Activated CD8-positive, alpha-beta T cell treated with anti-CD3 and anti-CD28 coated beads for 36 hours (primary cell): ENCODE data around the gene POP7. TPM values are rescaled to one million over a fixed set of nuclear protein-coding genes. Genes with fewer than 3 reads are reported as not detected.
A peak's percentile ranks its signal among the peaks of the same experiment; 100 is the strongest.

Experiments used
- ATAC-seq: fragments of 200-7000 bp; cut with Tn5 transposase; one replicate; pipeline ENCODE4 v1.10.0; 2021; ENCODE audit warnings: mild to moderate bottlenecking, moderate library complexity
- CTCF ChIA-PET: fragments of 350-600 bp; sonication (Branson Sonifier 250); formaldehyde crosslinking; loops from one replicate; lab custom pipeline; 2021; ENCODE audit warnings: antibody characterized with exemption; lab: Charles Lee
- POLR2A ChIA-PET: fragments of 350-600 bp; sonication (Branson Sonifier 250); formaldehyde crosslinking; loops from one replicate; lab custom pipeline; 2021; ENCODE audit warnings: antibody characterized with exemption; lab: Charles Lee
- DNase-seq: peaks from one replicate; pipeline ENCODE4 v3.0.0-alpha.2; 2020
- H3K27ac Mint-ChIP-seq: one replicate; pipeline ENCODE4 v1.8.0; 2021; ENCODE audit warnings: mild to moderate bottlenecking, mixed read lengths
- H3K27me3 Mint-ChIP-seq: one replicate; pipeline ENCODE4 v1.8.0; 2021; ENCODE audit warnings: mixed read lengths
- H3K36me3 Mint-ChIP-seq: one replicate; pipeline ENCODE4 v1.8.0; 2021; ENCODE audit warnings: low read depth, mixed read lengths
- H3K4me1 Mint-ChIP-seq: one replicate; pipeline ENCODE4 v1.8.0; 2021; ENCODE audit warnings: low read depth, mixed read lengths
- H3K4me3 Mint-ChIP-seq: one replicate; pipeline ENCODE4 v1.8.0; 2021; ENCODE audit warnings: mild to moderate bottlenecking, moderate library complexity, mixed read lengths
- H3K9me3 Mint-ChIP-seq: one replicate; pipeline ENCODE4 v1.8.0; 2021; ENCODE audit warnings: mixed read lengths
- intact Hi-C: fragments of 100-400 bp; cut with micrococcal nuclease; formaldehyde crosslinking; loops from one replicate; pipeline ENCODE4 v1.10.0; 2022
- total RNA-seq, 2 experiments: library from RNA; stranded (reverse); gene quantifications; one replicate each; pipeline ENCODE4 v1.2.3, GENCODE V29; 2021
- TF ChIP-seq, protein P1 (sequence below): fragments of 200-600 bp; IDR thresholded peaks from one replicate; pipeline ENCODE4 v1.8.0; 2022; ENCODE audit warnings: antibody characterized with exemption, mild to moderate bottlenecking

Gene POP7
- total RNA-seq, 2 experiments from 2014 or later, result 47.4 to 48.1 TPM

DNA sequence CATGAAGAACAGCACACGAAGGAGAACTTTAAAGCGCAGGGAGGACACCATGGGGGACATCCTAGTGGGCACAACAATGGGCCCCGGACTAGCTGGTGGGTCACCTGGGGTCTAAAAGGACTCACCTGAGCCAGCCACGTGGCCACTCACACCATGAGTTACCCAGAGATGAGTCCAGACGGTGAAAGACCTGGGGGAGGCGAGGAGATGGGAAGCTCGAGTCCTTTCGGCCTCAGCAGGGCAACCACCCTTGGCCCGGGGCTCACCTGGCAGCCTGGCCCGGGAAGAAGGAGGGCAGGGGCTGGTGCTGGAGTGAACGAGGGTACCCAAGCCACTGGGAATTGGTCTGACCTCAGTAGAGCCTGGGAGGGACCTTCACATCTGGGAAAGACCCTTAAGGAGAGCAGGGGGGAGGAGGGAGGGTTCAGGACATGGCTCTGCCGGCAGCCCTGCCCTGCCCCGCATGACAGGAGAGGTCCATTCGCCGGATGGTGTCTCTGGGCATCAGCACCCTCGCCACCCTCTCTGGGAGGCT is 17.5 kb upstream of the POP7 start:
- H3K36me3 Mint-ChIP-seq, result peaks cover 18% of the 10 kb centered on the region
- H3K27me3 Mint-ChIP-seq, result no peaks in the 10 kb centered on the region
- POLR2A ChIA-PET, result interaction anchor here (1.4 to 8.3 kb wide), 2 partner anchors 11 to 219 kb away, joined by 3 to 94 read pairs; no protein-coding TSS in a partner anchor
- ATAC-seq (no peak), DNase-seq (no peak)
- H3K4me1 Mint-ChIP-seq, result peaks cover 41% of the 10 kb centered on the region
- H3K9me3 Mint-ChIP-seq, result no peaks in the 10 kb centered on the region
- TF ChIP-seq, protein P1, sequence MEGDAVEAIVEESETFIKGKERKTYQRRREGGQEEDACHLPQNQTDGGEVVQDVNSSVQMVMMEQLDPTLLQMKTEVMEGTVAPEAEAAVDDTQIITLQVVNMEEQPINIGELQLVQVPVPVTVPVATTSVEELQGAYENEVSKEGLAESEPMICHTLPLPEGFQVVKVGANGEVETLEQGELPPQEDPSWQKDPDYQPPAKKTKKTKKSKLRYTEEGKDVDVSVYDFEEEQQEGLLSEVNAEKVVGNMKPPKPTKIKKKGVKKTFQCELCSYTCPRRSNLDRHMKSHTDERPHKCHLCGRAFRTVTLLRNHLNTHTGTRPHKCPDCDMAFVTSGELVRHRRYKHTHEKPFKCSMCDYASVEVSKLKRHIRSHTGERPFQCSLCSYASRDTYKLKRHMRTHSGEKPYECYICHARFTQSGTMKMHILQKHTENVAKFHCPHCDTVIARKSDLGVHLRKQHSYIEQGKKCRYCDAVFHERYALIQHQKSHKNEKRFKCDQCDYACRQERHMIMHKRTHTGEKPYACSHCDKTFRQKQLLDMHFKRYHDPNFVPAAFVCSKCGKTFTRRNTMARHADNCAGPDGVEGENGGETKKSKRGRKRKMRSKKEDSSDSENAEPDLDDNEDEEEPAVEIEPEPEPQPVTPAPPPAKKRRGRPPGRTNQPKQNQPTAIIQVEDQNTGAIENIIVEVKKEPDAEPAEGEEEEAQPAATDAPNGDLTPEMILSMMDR, result no peak
- CTCF ChIA-PET, result interaction anchor here (1.2 to 10.1 kb wide), 5 partner anchors 9 to 124 kb away, joined by 3 to 162 read pairs (median 4); partner anchors contain the start of gene POP7
- H3K4me3 Mint-ChIP-seq, result no peak overlapping the region
- intact Hi-C loops, result no loop called here
- peak overlapping the region; percentile 53 for H3K27ac Mint-ChIP-seq

DNA sequence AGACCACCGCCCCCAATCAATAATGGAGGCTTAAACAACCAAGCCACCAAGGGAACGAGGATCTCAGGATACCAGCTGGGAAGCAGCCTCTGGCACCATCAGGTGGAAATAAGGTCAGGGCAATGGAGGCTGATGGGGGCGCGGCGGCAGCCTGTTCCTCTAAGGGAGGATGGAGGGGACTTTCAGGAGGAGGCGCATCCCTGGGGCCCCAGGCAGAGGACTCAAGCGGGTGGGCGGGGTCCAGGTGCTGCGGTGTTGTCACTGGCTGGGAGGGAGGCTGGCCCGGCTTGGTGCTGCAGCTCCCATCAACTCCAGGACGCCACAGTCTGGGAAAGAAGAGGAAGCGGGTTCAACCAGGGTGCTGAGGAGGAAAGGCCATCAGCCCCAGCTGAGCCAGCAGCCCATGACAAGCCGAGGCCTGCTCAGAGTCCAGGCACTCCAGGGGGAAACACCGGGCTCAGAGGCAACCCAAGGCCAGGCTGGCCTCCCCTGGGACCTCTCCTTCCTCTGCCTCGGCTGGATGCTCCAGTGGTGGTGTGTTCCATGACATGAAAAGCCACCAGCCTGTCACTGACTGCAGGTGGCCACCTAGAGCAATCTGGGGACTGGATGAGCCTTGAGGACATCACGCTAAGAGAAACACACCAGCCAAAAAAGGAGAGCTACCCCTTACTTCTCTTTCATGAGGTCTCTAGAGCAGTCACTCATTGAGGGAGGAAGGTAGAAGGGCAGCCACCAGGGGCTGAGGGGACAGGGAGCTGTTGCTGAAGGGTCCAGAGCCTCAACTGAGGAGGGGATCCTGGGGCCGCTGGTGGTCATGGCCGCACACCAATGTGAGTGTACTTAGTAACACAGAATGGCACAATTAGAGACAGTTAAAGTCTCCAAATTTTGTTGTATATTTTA is 16.4 kb upstream of the POP7 start:
- H3K36me3 Mint-ChIP-seq, result peaks cover 17% of the 10 kb centered on the region
- POLR2A ChIA-PET, result interaction anchor here (1.4 to 8.3 kb wide), 3 partner anchors 12 to 220 kb away, joined by 3 to 94 read pairs (median 7); no protein-coding TSS in a partner anchor
- no peak overlapping the region for H3K4me3 Mint-ChIP-seq

GRCh38 chr7:100691676-100692577 is 14.0 kb upstream of the POP7 start:
- H3K27ac Mint-ChIP-seq, result peak overlapping the region; percentile 91
- peak overlapping the region; percentile 88 for H3K4me3 Mint-ChIP-seq
- DNase-seq, result peak; percentile 88
- TF ChIP-seq, protein P1, result peak; percentile 90
- intact Hi-C loops, result loop anchor here (10.0 kb wide), 1 partner anchor 217 kb away; the partner anchor contains the start of gene TSC22D4
- ChIA-PET CTCF (interaction anchor here (0.6 to 10.1 kb wide), 30 partner anchors 13 to 254 kb away, joined by 3 to 162 read pairs (median 4); partner anchors contain the start of genes ACTL6B, FBXO24, GNB2 and LRCH4), POLR2A (interaction anchor here (0.6 to 8.3 kb wide), 12 partner anchors 9 to 183 kb away, joined by 3 to 94 read pairs (median 4); partner anchors contain the start of genes MOSPD3, POP7 and SRRT)
- peaks cover 54% of the 10 kb centered on the region for H3K4me1 Mint-ChIP-seq
- peaks cover 13% of the 10 kb centered on the region for H3K36me3 Mint-ChIP-seq
- H3K9me3 Mint-ChIP-seq, result no peaks in the 10 kb centered on the region
- ATAC-seq, result peak; percentile 77
- H3K27me3 Mint-ChIP-seq, result no peaks in the 10 kb centered on the region

More for the DNA sequence above, 16.4 kb upstream of the POP7 start:
- ATAC-seq, result no peak
- CTCF ChIA-PET, result interaction anchor here (1.2 to 10.1 kb wide), 8 partner anchors 10 to 162 kb away, joined by 3 to 162 read pairs (median 16); partner anchors contain the start of genes FBXO24, LRCH4, MOSPD3 and POP7
- TF ChIP-seq, protein P1, result no peak
- peaks cover 41% of the 10 kb centered on the region for H3K4me1 Mint-ChIP-seq
- H3K27me3 Mint-ChIP-seq, result no peaks in the 10 kb centered on the region
- H3K27ac Mint-ChIP-seq, result peak overlapping the region; percentile 13
- intact Hi-C loops, result loop anchor here (10.0 kb wide), 1 partner anchor 215 kb away; the partner anchor contains the start of gene TSC22D4
- no peaks in the 10 kb centered on the region for H3K9me3 Mint-ChIP-seq
- DNase-seq, result no peak

DNA sequence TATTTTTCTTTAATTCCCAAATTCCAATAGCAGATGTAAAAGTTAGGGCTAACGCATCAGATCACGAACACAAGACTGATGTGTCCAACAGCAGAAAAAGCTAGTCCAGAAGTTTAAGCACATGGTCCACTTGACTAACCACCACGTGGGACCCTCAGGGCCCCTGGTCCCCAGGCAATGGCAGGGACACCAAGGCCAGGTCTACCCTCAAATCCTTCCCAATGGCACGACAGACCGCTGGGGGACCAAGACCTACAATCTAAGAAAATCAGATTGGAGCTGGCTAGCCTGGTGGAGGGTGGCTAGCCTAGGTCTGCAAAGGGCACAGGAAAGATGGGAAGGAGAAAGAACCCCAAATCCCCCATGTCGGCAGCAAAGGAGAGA is 13.4 kb upstream of the POP7 start:
- ChIA-PET POLR2A (interaction anchor here (1.0 to 8.3 kb wide), 7 partner anchors 10 to 122 kb away, joined by 3 to 94 read pairs (median 6); partner anchors contain the start of gene POP7), CTCF (interaction anchor here (0.6 to 10.1 kb wide), 19 partner anchors 12 to 160 kb away, joined by 3 to 162 read pairs (median 6); partner anchors contain the start of genes ACTL6B, FBXO24, GNB2 and LRCH4)
- H3K27me3 Mint-ChIP-seq, result no peaks in the 10 kb centered on the region
- peak overlapping the region; percentile 91 for H3K27ac Mint-ChIP-seq
- peaks cover 13% of the 10 kb centered on the region for H3K36me3 Mint-ChIP-seq
- H3K4me3 Mint-ChIP-seq, result peak overlapping the region; percentile 88
- H3K4me1 Mint-ChIP-seq, result peaks cover 54% of the 10 kb centered on the region
- no peak for DNase-seq
- ATAC-seq, result no peak
- TF ChIP-seq, protein P1, result no peak
- H3K9me3 Mint-ChIP-seq, result no peaks in the 10 kb centered on the region
- intact Hi-C loops, result loop anchor here (10.0 kb wide), 1 partner anchor 218 kb away; the partner anchor contains the start of gene TSC22D4
